HG02588 (cell line): Measurements from ENCODE around the gene ZNF516.

Source experiments
- ATAC-seq: cut with Tn5 transposase; IDR thresholded peaks from one replicate; pipeline ENCODE4 v1.9.1; 2021; ENCODE audit warnings: mild to moderate bottlenecking, moderate library complexity; ENCODE audit not compliant: unreplicated experiment

ZNF516 gene

GRCh38 chr18:76442413-76443171, 52.5 kb downstream of the ZNF516 start:
- ATAC-seq = no peak

DNA sequence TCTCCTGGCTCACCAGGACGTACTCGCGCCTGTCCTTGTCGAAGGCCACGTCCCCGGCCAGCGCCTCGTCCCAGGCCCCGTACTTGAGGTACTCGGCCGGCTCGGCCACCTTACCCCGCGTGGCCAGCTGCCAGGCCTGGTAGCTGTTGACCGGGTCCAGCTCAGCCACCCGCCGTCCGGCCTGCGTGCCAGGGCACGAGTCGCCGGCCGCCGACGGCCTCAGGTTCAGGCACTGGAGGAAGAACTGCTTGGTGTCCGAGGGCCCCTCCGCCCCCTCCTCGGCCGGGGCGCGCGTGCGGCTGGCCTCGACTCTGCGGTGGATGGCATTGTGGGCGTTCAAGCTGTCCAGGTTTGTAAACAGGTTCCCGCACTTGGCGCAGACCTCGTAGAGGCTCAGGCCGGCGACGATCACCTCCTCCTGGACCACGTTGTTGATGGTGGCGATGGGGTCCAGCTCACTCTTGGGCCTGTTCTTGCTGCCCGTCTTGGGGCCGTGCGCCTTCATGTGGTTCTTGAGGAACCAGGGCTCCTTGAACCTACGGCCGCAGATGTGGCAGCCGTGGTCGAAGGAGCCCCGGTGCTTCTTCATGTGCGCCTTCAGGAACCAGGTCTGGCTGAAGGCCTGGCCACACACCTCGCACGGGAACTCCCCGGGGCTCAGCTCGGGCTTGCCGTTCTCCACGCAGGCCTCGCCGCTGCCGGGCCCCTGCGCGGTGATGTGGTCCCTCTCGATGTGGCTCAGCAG, 53.2 kb downstream of the ZNF516 start:
- ATAC-seq = no peak

DNA sequence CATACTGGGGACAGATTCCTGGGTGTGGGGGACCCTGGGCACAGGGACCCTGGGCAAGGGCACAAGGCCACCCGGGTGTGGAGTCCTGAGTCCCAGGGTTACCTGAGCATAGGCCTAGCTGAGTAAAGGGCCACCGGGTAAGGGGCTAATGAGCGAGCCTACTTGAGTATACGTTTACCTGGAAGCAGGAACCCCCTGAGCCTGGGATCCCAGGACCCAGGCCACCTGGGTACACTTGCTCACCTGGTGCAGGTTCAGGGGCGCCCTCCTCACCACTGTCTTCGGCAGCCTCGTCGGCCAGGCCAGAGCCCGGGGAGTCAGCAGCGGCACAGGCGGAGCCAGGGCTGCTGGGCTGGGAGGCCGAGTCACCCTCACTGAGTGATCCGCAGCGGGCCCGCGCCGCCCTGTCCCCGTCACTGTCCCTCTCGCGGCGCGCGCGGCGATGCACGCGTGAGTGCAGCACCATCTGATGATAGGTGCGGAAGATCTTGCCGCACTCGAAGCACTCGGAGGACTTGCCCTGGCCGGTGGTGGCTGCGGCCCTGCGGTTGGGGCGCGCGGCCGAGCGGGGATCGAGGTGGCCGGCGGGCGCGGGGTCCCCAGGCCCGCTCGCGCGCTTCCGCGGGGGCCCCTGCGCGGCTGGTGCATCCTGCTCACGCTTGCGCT, 53.9 kb downstream of the ZNF516 start:
- no peak for ATAC-seq

DNA sequence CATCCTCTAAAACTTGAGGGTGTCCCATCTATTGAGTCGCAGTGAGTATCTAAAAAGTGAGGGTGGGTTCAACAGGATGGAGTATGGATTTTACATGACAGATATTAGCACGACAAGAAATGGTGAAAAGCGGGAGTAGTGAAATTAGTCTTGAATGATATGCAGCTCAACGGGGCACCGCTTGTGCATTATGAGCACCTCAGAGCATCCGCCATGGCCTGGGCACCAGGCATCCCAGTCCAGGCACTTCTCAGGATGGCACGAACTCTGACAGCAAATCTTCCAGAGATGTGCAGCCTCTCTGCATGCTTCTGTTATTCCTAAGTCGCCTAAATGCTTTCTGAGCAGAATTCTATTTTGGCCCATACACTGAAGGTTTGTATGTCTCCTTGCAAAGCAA, 57.1 kb downstream of the ZNF516 start:
- no peak for ATAC-seq

DNA sequence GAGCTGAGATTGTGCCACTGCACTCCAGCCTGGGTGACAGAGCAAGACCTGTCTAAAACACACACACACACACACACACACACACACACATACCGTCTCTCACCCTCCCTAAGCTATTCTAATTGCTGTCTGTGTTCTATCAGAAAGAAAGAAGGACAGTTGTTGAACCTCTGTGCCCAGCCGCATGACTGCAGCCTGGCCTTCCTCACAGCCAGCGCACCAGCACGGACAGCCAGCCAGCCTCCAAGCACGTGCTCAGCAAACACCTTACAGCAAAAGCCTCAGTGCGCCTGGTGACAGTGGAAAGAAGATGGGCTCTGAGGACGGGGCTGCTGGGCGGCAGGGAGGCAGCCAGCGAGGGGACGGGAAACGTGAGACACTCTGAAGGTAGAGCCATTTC, 58.0 kb downstream of the ZNF516 start:
- ATAC-seq = no peak

DNA sequence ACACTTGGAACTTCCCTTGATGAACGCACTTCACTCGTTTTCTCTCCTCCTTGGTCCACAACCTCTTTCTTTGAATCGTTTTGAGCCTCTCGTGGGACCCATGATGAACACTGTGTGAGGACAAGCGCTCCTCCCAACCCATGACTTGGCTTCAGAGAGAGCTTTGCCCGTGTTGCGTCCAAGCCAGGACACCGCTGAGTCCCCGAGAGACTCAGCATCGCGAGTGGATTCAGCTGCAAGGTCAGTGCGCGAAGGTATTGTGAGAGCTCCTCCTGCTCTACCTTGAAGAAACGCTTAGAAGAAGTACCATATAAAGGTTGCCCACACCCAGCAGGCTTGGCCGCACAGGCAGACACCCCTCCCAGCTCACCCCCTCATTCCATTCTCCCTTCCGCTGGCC, 58.7 kb downstream of the ZNF516 start:
- ATAC-seq = no peak

- ATAC-seq = no peak
Observed at GRCh38 chr18:76435316-76435989, 59.6 kb downstream of the ZNF516 start.

GRCh38 chr18:76434452-76434851, 60.6 kb downstream of the ZNF516 start:
- no peak for ATAC-seq

DNA sequence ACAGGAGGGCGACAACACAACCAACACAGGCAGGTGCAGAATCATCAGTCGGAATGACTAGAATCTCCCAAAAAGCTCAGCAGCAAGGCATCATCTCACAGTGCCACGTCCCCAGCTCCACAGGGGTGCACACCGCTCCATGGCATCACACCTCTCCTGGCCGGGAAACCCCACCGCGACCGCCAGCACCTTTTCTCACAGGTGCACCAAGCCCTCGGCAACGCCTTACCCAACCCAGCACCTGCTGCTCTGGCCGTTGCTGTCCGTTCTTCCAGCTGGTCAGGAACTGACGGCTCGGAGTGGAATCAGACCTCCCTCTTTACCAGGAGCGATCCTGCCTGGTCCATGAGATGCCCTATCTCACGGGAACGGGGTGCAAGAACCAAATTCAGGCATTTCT, 61.3 kb downstream of the ZNF516 start:
- no peak for ATAC-seq

- no peak for ATAC-seq
Observed at GRCh38 chr18:76432970-76433767, 61.9 kb downstream of the ZNF516 start.

- no peak for ATAC-seq
Observed at GRCh38 chr18:76432274-76432755, 62.7 kb downstream of the ZNF516 start.

DNA sequence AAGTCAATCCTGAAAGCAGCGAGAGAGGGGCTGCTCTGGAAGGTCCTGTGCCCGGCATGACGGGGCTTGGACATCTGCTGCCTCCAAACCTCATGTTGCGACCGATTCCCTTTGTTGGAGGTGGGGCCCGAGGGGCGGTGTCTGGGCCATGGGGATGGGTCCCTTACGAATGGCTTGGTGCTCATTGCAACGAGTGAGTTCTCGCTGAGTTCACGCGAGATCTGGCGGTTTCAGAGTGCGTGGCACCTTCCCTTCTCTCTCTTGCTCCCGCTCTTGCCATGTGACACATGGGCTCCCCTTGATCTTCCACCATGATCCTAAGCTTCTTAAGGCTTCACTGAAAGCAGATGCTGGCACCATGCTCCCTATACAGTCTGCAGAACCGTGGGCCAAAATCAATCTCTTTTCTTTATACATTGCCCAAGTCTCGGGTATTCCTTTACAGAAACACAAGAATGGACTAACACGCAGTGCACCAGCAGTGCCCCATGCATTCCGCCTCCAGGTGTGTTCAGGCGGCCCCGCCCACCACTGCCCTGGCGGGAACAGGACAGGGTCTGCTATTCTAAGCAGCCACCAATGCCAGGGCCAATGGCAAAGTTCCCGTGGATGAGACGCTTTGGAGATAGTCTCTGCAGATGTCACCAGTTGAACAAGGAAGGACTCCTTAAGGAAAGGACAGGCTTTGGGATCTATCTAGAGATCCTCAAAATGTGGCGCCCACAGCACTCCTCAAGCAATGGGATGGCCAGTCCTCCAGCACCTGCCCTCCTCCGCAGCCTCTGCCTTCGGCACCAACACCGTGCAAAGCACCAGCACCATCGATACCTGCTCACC, 63.4 kb downstream of the ZNF516 start:
- no peak for ATAC-seq

DNA sequence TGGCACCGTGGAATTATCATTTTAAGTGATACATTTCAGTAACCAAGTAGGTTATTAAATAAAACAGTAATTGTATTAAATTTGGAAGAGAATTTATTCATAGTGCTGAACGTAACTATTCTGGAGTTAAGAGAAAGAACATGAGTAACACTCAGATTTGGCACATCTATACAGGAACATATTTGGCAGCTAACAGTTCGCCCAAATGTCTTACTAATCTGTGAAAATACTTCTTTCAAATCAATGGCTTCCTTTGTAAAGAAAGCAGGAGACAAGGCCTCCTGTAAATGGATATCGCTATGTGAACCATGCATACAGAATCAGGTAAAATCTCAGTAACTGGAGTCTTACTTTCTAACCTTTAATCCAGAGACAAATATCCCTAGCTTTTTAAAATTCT, 64.4 kb downstream of the ZNF516 start:
- ATAC-seq = no peak

DNA sequence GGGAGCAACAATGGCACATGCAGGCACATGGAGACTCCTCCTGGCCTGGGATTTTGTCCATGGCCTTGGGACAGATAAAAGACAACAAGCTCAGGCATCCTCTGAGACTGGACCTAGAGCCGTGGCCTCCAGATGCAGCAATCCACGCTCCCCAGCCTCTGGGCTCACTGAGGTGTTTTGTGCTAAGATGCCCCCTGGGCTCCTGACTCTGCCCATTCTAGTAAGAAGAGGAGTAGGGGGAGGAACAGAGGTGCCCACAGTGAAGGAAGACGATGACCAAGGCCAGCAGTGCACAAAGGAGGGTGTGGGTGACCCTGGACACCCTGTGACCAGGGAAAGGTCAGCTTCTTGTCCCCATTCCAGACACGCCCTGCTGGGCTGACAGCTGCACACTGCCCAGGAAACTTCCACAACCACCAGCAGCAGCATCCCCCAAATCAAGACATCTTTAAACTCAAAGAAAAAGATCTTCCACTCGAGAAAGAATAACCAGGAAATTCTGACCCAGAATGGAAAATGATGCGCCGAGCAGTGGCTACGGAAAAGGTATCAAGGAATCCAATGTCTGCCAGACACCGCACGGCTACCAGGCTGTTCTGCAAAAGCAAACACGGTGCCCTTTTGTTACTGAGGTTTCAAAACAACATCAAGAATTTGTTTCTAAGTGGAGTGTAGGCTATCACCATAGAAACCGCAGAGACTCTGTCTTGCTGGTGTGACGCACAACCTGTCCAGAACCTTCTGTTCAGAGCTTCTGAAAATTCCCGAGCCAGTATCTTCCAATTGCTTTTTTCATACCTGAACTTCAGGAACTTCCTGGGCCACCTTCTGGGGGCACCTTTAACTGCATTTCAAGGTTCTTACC, 65.5 kb downstream of the ZNF516 start:
- no peak for ATAC-seq

DNA sequence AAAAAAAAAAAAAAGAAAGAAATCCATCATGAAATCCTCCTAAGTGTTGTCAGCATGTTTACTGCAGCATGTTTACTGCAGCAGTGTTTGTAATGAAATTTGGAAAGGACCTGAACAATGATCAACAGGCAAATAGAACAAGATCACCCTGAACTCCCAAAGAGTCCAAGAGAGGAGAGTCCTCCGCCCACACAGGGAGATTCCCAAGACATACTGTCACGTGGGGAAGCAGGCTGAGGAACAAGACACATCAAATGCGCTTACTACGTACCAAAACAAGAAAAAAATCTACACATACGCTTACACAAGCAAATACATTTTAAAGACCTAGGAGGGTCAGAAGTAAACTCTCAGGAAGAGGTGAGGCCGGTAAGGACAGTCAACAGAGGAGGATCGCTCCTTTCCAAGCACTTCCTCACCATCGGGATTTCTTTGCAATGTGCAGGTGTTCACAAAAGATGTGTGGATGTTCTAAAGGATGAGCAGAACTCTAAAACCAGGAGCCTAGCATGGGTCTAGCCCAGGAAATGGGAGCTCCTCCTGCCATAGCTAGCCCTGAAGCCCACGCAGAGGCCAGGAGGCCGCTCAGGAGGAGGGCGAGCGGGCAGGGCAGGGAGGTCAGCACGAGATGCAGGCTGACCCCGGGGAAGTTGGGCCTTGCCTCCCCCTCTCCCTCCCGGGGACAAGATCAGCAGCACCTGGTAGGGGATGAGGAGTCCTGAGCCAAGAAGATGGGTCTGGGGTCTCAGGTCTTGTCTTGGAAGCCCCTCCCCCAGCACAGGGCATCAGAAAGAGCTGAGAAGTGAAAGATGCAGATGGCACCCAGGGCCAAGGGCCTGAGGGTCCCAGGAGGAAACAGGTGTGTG, 66.4 kb downstream of the ZNF516 start:
- ATAC-seq = no peak

- no peak for ATAC-seq
Observed at GRCh38 chr18:76426737-76427305, 68.2 kb downstream of the ZNF516 start.
